HL-60/S4 (cell line): ENCODE data around the gene ZNF677.
"Not testable (repeated sequence)": the region's sequence is repeated elsewhere in the genome, so short reads cannot be mapped to it uniquely, and the experiment has no call there.

Experiments used
- in situ Hi-C: fragments of 300-500 bp; cut with MboI; formaldehyde crosslinking; loops from 2 replicates; pipeline ENCODE4 v1.14.3; 2022; ENCODE audit warnings: low sequenced_read_pairs

The ZNF677 gene

GRCh38 chr19:53193535-53194222, 61.0 kb downstream of the ZNF677 start:
- in situ Hi-C loops = no loop called here

- in situ Hi-C loops = no loop called here
Observed at GRCh38 chr19:53192771-53193534, 61.7 kb downstream of the ZNF677 start, which contains the start of gene ZNF665. Gene ZNF665, minus strand, starts transcription at chr19:53193358. Its CDS starts 10,460 bp downstream, at chr19:53182898.

- in situ Hi-C loops = no loop called here
Observed at GRCh38 chr19:53190253-53190652, 64.4 kb downstream of the ZNF677 start.

- in situ Hi-C loops = not testable (repeated sequence)
Observed at GRCh38 chr19:53189691-53190198, 64.9 kb downstream of the ZNF677 start.
